Central memory CD8-positive, alpha-beta T cell (primary cell): ENCODE data around the gene TFG.
A peak's percentile ranks its signal among the peaks of the same experiment; 100 is the strongest.

Experiments
- ATAC-seq: fragments of 150-1000 bp; cut with Tn5 transposase; replicated peaks from 2 replicates; pipeline ENCODE4 v1.10.0; 2022; ENCODE audit warnings: mild to moderate bottlenecking, moderate FRiP score, moderate number of reproducible peaks; ENCODE audit not compliant: poor library complexity, severe bottlenecking; ENCODE audit errors: extremely low read depth
- DNase-seq, 2 donors: peaks; one replicate each; pipeline ENCODE4 v3.0.0; 2021; ENCODE audit warnings: low spot score in 2 of 2
- H3K27ac Mint-ChIP-seq: one replicate; pipeline ENCODE4 v1.8.0; 2022; ENCODE audit warnings: low read depth, mild to moderate bottlenecking, moderate library complexity, mixed read lengths
- H3K27me3 Mint-ChIP-seq: one replicate; pipeline ENCODE4 v1.8.0; 2022; ENCODE audit warnings: mixed read lengths
- H3K36me3 Mint-ChIP-seq: one replicate; pipeline ENCODE4 v1.8.0; 2022; ENCODE audit warnings: mild to moderate bottlenecking, moderate library complexity, mixed read lengths; ENCODE audit not compliant: insufficient read depth
- H3K4me1 Mint-ChIP-seq: one replicate; pipeline ENCODE4 v1.8.0; 2022; ENCODE audit warnings: mixed read lengths
- H3K4me3 Mint-ChIP-seq: one replicate; pipeline ENCODE4 v1.8.0; 2022; ENCODE audit warnings: mild to moderate bottlenecking, moderate library complexity, mixed read lengths
- H3K9me3 Mint-ChIP-seq: one replicate; pipeline ENCODE4 v1.8.0; 2022; ENCODE audit warnings: mixed read lengths

Gene TFG

GRCh38 chr3:100715176-100715575 lies 5.9 kb downstream of the TFG start:
- ATAC-seq = no peak
- Mint-ChIP-seq H3K4me1 (peaks cover 70% of the 10 kb centered on the region), H3K27me3 (no peaks in the 10 kb centered on the region), H3K9me3 (no peaks in the 10 kb centered on the region), H3K36me3 (peaks cover 49% of the 10 kb centered on the region), H3K27ac (no peak overlapping the region), H3K4me3 (no peak overlapping the region)
- DNase-seq = no peak

GRCh38 chr3:100717063-100717462 lies 7.8 kb downstream of the TFG start:
- H3K4me1 Mint-ChIP-seq = peaks cover 57% of the 10 kb centered on the region
- DNase-seq (no peak), ATAC-seq (no peak)
- H3K4me3 Mint-ChIP-seq = peak overlapping the region; percentile 7
- no peaks in the 10 kb centered on the region for H3K27me3 Mint-ChIP-seq
- peaks cover 50% of the 10 kb centered on the region for H3K36me3 Mint-ChIP-seq
- H3K27ac Mint-ChIP-seq = peak overlapping the region; percentile 8
- no peaks in the 10 kb centered on the region for H3K9me3 Mint-ChIP-seq

- Mint-ChIP-seq H3K9me3 (no peaks in the 10 kb centered on the region), H3K36me3 (peaks cover 54% of the 10 kb centered on the region), H3K27ac (peak overlapping the region; percentile 8), H3K4me1 (peaks cover 54% of the 10 kb centered on the region), H3K27me3 (no peaks in the 10 kb centered on the region), H3K4me3 (no peak overlapping the region)
- ATAC-seq (no peak), DNase-seq (no peak)
Observed at GRCh38 chr3:100717637-100718487, 8.6 kb downstream of the TFG start.

- no peaks in the 10 kb centered on the region for H3K9me3 Mint-ChIP-seq
- H3K36me3 Mint-ChIP-seq = peaks cover 47% of the 10 kb centered on the region
- peaks cover 44% of the 10 kb centered on the region for H3K4me1 Mint-ChIP-seq
- DNase-seq = no peak
- H3K27me3 Mint-ChIP-seq = no peaks in the 10 kb centered on the region
- no peak overlapping the region for H3K4me3 Mint-ChIP-seq
- no peak for ATAC-seq
- no peak overlapping the region for H3K27ac Mint-ChIP-seq
Observed at GRCh38 chr3:100719136-100719535, 9.8 kb downstream of the TFG start.

GRCh38 chr3:100720426-100720825 lies 11.1 kb downstream of the TFG start:
- no peaks in the 10 kb centered on the region for H3K27me3 Mint-ChIP-seq
- ATAC-seq (no peak), DNase-seq (no peak)
- H3K9me3 Mint-ChIP-seq = no peaks in the 10 kb centered on the region
- H3K4me3 Mint-ChIP-seq = no peak overlapping the region
- H3K36me3 Mint-ChIP-seq = peaks cover 41% of the 10 kb centered on the region
- H3K4me1 Mint-ChIP-seq = peaks cover 36% of the 10 kb centered on the region
- H3K27ac Mint-ChIP-seq = no peak overlapping the region

GRCh38 chr3:100725935-100726513 lies 16.7 kb downstream of the TFG start:
- peaks cover 31% of the 10 kb centered on the region for H3K4me1 Mint-ChIP-seq
- H3K36me3 Mint-ChIP-seq = peaks cover 31% of the 10 kb centered on the region
- no peak overlapping the region for H3K4me3 Mint-ChIP-seq
- peak overlapping the region; percentile 38 for H3K27ac Mint-ChIP-seq
- DNase-seq (no peak), ATAC-seq (no peak)
- no peaks in the 10 kb centered on the region for H3K9me3 Mint-ChIP-seq
- H3K27me3 Mint-ChIP-seq = no peaks in the 10 kb centered on the region

- no peaks in the 10 kb centered on the region for H3K27me3 Mint-ChIP-seq
- ATAC-seq (no peak), DNase-seq (no peak)
- H3K36me3 Mint-ChIP-seq = peaks cover 31% of the 10 kb centered on the region
- H3K4me1 Mint-ChIP-seq = peaks cover 31% of the 10 kb centered on the region
- H3K4me3 Mint-ChIP-seq = no peak overlapping the region
- H3K9me3 Mint-ChIP-seq = no peaks in the 10 kb centered on the region
- peak overlapping the region; percentile 38 for H3K27ac Mint-ChIP-seq
Observed at GRCh38 chr3:100726706-100727105, 17.4 kb downstream of the TFG start.

- DNase-seq = no peak
- no peak for ATAC-seq
- H3K4me1 Mint-ChIP-seq = peaks cover 35% of the 10 kb centered on the region
- H3K4me3 Mint-ChIP-seq = no peak overlapping the region
- H3K27me3 Mint-ChIP-seq = no peaks in the 10 kb centered on the region
- H3K36me3 Mint-ChIP-seq = peaks cover 34% of the 10 kb centered on the region
- no peaks in the 10 kb centered on the region for H3K9me3 Mint-ChIP-seq
- no peak overlapping the region for H3K27ac Mint-ChIP-seq
Observed at GRCh38 chr3:100730524-100730923, 21.2 kb downstream of the TFG start.

GRCh38 chr3:100732435-100732834 lies 23.1 kb downstream of the TFG start:
- Mint-ChIP-seq H3K27me3 (no peaks in the 10 kb centered on the region), H3K4me1 (peaks cover 24% of the 10 kb centered on the region), H3K9me3 (no peaks in the 10 kb centered on the region), H3K27ac (no peak overlapping the region), H3K4me3 (no peak overlapping the region), H3K36me3 (peaks cover 44% of the 10 kb centered on the region)
- ATAC-seq (no peak), DNase-seq (no peak)

GRCh38 chr3:100737334-100737733 lies 28.0 kb downstream of the TFG start:
- Mint-ChIP-seq H3K36me3 (peaks cover 49% of the 10 kb centered on the region), H3K27me3 (no peaks in the 10 kb centered on the region), H3K4me3 (no peak overlapping the region), H3K4me1 (peaks cover 18% of the 10 kb centered on the region), H3K9me3 (no peaks in the 10 kb centered on the region), H3K27ac (no peak overlapping the region)
- ATAC-seq (no peak), DNase-seq (no peak)

GRCh38 chr3:100740207-100740606 lies 30.9 kb downstream of the TFG start:
- DNase-seq = no peak
- peaks cover 51% of the 10 kb centered on the region for H3K36me3 Mint-ChIP-seq

GRCh38 chr3:100743535-100743934 lies 34.2 kb downstream of the TFG start:
- Mint-ChIP-seq H3K27me3 (no peaks in the 10 kb centered on the region), H3K4me1 (no peaks in the 10 kb centered on the region), H3K4me3 (no peak overlapping the region), H3K27ac (peak overlapping the region; percentile 25), H3K9me3 (no peaks in the 10 kb centered on the region), H3K36me3 (peaks cover 46% of the 10 kb centered on the region)
- ATAC-seq = no peak
- DNase-seq = no peak

More at GRCh38 chr3:100740207-100740606, 30.9 kb downstream of the TFG start:
- Mint-ChIP-seq H3K4me1 (peaks cover 7% of the 10 kb centered on the region), H3K27me3 (no peaks in the 10 kb centered on the region), H3K27ac (no peak overlapping the region), H3K9me3 (no peaks in the 10 kb centered on the region), H3K4me3 (no peak overlapping the region)
- no peak for ATAC-seq

- Mint-ChIP-seq H3K4me1 (no peaks in the 10 kb centered on the region), H3K36me3 (peaks cover 50% of the 10 kb centered on the region), H3K27me3 (no peaks in the 10 kb centered on the region), H3K9me3 (no peaks in the 10 kb centered on the region), H3K4me3 (no peak overlapping the region), H3K27ac (no peak overlapping the region)
- ATAC-seq (no peak), DNase-seq (no peak)
Observed at GRCh38 chr3:100744671-100745070, 35.4 kb downstream of the TFG start.
